Motor neuron (in vitro differentiated cells): Measurements from ENCODE around the gene SQSTM1. TPM values are rescaled to one million over a fixed set of nuclear protein-coding genes. Genes with fewer than 3 reads are reported as not detected.

Experiments used
- ATAC-seq, 8 experiments: fragments of 200-7000 bp; cut with Tn5 transposase; replicated peaks in 6 of 8; 2 replicates each; pipeline ENCODE4 v1.8.0; 2021; ENCODE audit warnings: mild to moderate bottlenecking in 8 of 8, moderate library complexity in 8 of 8
- H3K27ac ChIP-seq, 2 donors: fragments of 250-450 bp; sonication (Bioruptor Pico); 2 replicates each; pipeline ENCODE4 v1.9.0; 2021; ENCODE audit warnings: antibody characterized with exemption in 2 of 2, mild to moderate bottlenecking in 2 of 2, moderate library complexity in 1 of 2
- H3K4me1 ChIP-seq, 2 donors: fragments of 250-450 bp; sonication (Bioruptor Pico); replicated peaks in 1 of 2; 2 replicates each; pipeline ENCODE4 v1.6.1; 2021; ENCODE audit warnings: antibody characterized with exemption in 2 of 2, mild to moderate bottlenecking in 2 of 2, moderate library complexity in 1 of 2
- H3K4me3 ChIP-seq, 5 donors: fragments of 250-450 bp; sonication (Bioruptor Pico); 2 replicates each; pipeline ENCODE4 v1.9.0; 2021; ENCODE audit warnings: antibody characterized with exemption in 5 of 5, mild to moderate bottlenecking in 5 of 5, moderate library complexity in 4 of 5
- WGBS, 10 experiments: fragments of 450-650 bp; shearing (Covaris generic); methylation state at CpG; one replicate each; pipeline ENCODE4 v1.0.0; 2022; 5-methylcytosine and 5-hydroxymethylcytosine counted together
- in situ Hi-C, 9 experiments: fragments of 400-800 bp; cut with MboI; loops; one replicate each; pipeline ENCODE4 v1.15.0; 2021; ENCODE audit warnings: low sequenced_read_pairs in 9 of 9, low pct_unique_long_range_greater_than_20kb in 2 of 9; ENCODE audit not compliant: unreplicated experiment in 9 of 9
- total RNA-seq, 8 experiments: library from RNA; unstranded; fragments of 300-600 nt; gene quantifications; 2 replicates each; pipeline versions ENCODE4 v1.2.3 to v1.2.4, GENCODE V29; 2022

Gene SQSTM1
- total RNA-seq, 8 experiments from 2014 or later: 55.5 to 679 (median 128) TPM

- peaks cover 24 to 32% of the 10 kb centered on the region in 2 donors for H3K4me1 ChIP-seq
- no peak overlapping the region for H3K27ac ChIP-seq
- ATAC-seq: peak in 5 of 8 experiments; percentile 8 to 52 (median 21)
- H3K4me3 ChIP-seq: no peak overlapping the region
- WGBS, 10 experiments: 67 to 100% (median 80%) methylated on average over 1 to 5 of the region's 18 CpGs; no CpG with 5 or more reads in 5 of the 10 experiments
- in situ Hi-C loops: no loop called here
These were observed 16.8 kb upstream of the SQSTM1 start for GRCh38 chr5:179803651-179804554.

DNA sequence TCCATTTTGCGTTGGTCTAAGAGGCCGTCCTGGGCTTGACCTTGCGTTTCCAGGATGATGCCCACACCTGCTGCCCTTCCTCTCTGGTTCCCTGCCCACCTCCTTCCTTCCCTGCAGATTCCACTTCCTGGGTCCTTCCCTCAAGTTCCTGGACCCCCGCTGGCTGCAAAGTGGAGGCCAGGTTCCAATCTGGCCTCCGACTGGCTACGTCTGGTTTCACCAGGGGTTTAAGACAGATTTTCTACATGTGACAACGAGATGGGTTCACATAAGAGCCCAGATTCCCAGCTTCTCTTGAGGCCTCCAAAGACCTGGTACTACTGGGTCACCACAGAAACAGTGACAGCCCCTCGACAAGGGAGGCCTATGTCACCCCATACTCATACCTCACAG is 16.2 kb upstream of the SQSTM1 start:
- Histone ChIP-seq H3K4me3 (peak overlapping the region in 2 of 5 donors; percentile 77 to 79), H3K4me1 (peaks cover 24 to 32% of the 10 kb centered on the region in 2 donors), H3K27ac (no peak overlapping the region)
- no peak for ATAC-seq
- in situ Hi-C loops: no loop called here
- WGBS, 10 experiments: 73 to 100% (median 90%) methylated on average over 2 to 6 of the region's 8 CpGs; no CpG with 5 or more reads in 3 of the 10 experiments

GRCh38 chr5:179805070-179805528 is 15.6 kb upstream of the SQSTM1 start:
- ATAC-seq: peak in 5 of 8 experiments; percentile 1 to 4 (median 2)
- peak overlapping the region in 1 of 2 donors; percentile 82 for H3K27ac ChIP-seq
- in situ Hi-C loops: no loop called here
- peak overlapping the region; percentile 77 to 100 (median 95) for H3K4me3 ChIP-seq
- peaks cover 24 to 32% of the 10 kb centered on the region in 2 donors for H3K4me1 ChIP-seq
- 20 to 80% (median 67%) methylated on average over 1 to 3 of the region's 9 CpGs; no CpG with 5 or more reads in 7 of the 10 experiments for WGBS, 10 experiments

DNA sequence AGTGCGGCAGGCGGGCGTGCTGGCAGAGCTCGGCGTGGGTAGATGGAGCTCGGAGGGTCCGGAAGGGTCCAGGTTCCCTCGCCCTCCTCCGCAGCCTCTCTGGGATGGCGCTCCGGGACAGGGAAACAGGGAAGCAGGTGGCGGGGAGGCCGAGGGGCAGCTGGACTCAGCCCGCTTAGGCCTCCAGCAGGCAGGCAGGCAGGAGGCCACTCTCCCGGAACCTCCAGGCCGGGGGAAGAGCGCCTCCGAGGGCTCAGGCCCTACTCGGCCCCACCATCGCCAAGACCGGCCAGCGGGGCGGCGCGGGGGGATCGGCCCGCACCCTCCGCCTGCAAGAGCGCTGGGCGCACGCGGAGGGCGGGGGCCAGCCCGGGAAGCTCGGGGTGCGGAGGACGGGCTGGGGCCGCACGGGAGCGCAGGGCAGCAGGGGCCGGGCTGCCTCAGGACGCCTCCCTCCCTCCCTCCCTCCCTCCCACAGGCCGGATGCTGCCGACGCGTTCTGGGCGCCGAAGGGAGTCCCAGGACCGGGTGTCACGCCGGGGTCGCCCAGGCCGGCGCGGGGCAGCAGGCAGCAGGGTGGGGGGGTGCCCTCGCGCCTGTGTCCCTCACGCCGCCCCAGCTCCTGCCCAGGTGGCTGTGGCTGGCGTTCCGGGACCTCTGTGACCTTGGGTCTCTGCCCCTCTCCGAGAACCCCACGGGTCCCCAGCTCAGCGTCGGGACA is 15.0 kb upstream of the SQSTM1 start:
- Histone ChIP-seq H3K4me3 (peak overlapping the region; percentile 77 to 100 (median 95)), H3K4me1 (peaks cover 24 to 32% of the 10 kb centered on the region in 2 donors), H3K27ac (peak overlapping the region in 1 of 2 donors; percentile 82)
- in situ Hi-C loops: no loop called here
- WGBS, 10 experiments: no CpG with 5 or more reads among the region's 65 CpGs
- peak; percentile 18 to 47 (median 42) for ATAC-seq

- peak; percentile 74 to 87 (median 80) for ATAC-seq
- Histone ChIP-seq H3K27ac (peak within 1 kb of the TSS; percentile 82 to 84), H3K4me1 (peaks cover 24 to 32% of the 10 kb centered on the region in 2 donors), H3K4me3 (peak within 1 kb of the TSS; percentile 77 to 100 (median 95))
- in situ Hi-C loops: no loop called here
- no CpG with 5 or more reads among the region's 108 CpGs for WGBS, 10 experiments
These were observed 14.3 kb upstream of the SQSTM1 start, which contains the start of gene MGAT4B for GRCh38 chr5:179806250-179807048. Gene MGAT4B, minus strand, starts transcription at chr5:179806866. Its CDS starts 283 bp downstream, at chr5:179806583.

GRCh38 chr5:179812135-179812825 is 8.4 kb upstream of the SQSTM1 start:
- H3K27ac ChIP-seq: no peak overlapping the region
- no peak for ATAC-seq
- in situ Hi-C loops: no loop called here
- H3K4me3 ChIP-seq: no peak overlapping the region
- WGBS, 10 experiments: 72 to 100% (median 96%) methylated on average over 1 to 8 of the region's 27 CpGs; no CpG with 5 or more reads in 3 of the 10 experiments
- H3K4me1 ChIP-seq: peaks cover 0 to 15% of the 10 kb centered on the region in 2 donors

- 76 to 100% (median 88%) methylated on average over 1 to 5 of the region's 5 CpGs; no CpG with 5 or more reads in 2 of the 10 experiments for WGBS, 10 experiments
- in situ Hi-C loops: no loop called here
- ATAC-seq: no peak
- Histone ChIP-seq H3K27ac (no peak overlapping the region), H3K4me3 (no peak overlapping the region), H3K4me1 (peaks cover 0 to 14% of the 10 kb centered on the region in 2 donors)
These were observed 7.6 kb upstream of the SQSTM1 start for GRCh38 chr5:179812997-179813607.

DNA sequence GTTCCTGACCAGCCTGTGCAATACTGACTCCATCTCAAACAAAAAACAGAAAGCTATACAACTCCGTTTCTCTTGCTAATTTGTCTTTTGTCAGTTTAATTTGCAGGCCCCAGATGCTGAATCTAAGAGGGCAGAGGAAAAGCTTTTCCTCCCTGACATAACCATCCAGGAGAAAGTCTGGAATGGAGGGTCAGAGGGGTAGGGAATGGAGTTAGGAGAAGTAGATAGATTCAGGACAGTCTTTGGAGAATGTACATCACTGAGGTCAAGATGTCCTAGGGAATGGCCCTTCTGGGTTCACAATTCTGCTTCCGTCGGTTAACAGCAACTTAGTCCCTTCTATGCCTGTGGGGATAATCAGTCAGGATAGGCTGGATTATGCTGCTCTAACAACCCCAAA is 6.6 kb upstream of the SQSTM1 start:
- Histone ChIP-seq H3K27ac (no peak overlapping the region), H3K4me1 (peaks cover 8 to 21% of the 10 kb centered on the region in 2 donors), H3K4me3 (no peak overlapping the region)
- WGBS, 10 experiments: 47 to 100% (median 73%) methylated on average over 1 to 3 of the region's 3 CpGs; no CpG with 5 or more reads in 4 of the 10 experiments
- in situ Hi-C loops: no loop called here
- ATAC-seq: no peak

- in situ Hi-C loops: no loop called here
- 73 to 100% (median 88%) methylated on average over 1 to 16 of the region's 21 CpGs; no CpG with 5 or more reads in 4 of the 10 experiments for WGBS, 10 experiments
These were observed 5.0 kb upstream of the SQSTM1 start for GRCh38 chr5:179815491-179816249.

DNA sequence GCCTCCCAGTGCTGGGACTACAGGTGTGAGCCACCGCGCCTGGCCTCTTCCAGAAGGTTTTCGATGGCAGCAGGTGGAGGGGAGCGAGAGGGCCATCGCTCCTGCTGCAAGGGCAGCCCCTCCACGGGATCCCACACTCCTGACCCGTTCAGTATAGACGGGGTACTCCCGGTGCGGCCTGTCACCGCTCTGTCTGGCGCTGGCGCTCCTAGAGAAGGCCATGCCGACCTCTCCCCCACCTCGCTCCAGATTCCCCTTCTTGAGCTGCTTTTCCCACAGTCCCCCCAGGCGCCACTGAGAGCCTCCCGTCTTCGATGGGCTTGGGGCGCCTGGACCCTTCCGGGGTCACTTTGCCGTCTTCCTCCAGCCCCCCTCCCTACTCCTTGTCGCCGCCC is 4.3 kb upstream of the SQSTM1 start:
- in situ Hi-C loops: no loop called here
- H3K27ac ChIP-seq: no peak overlapping the region
- 71 to 100% (median 100%) methylated on average over 2 to 4 of the region's 23 CpGs; no CpG with 5 or more reads in 7 of the 10 experiments for WGBS, 10 experiments
- ATAC-seq: no peak
- peak overlapping the region in 2 of 5 donors; percentile 15 to 16 for H3K4me3 ChIP-seq
- H3K4me1 ChIP-seq: peaks cover 22 to 35% of the 10 kb centered on the region in 2 donors

More at GRCh38 chr5:179815491-179816249, 5.0 kb upstream of the SQSTM1 start:
- Histone ChIP-seq H3K4me1 (peaks cover 22 to 35% of the 10 kb centered on the region in 2 donors), H3K4me3 (no peak overlapping the region), H3K27ac (no peak overlapping the region)
- no peak for ATAC-seq
